HCT116 (cell line): Measurements from ENCODE around the gene TTLL9. TPM values are rescaled to one million over a fixed set of nuclear protein-coding genes. Genes with fewer than 3 reads are reported as not detected.

Experiments used
- ATAC-seq: fragments of 200-7000 bp; cut with Tn5 transposase; 2 replicates; pipeline ENCODE4 v1.9.1; 2020; ENCODE audit warnings: mild to moderate bottlenecking, moderate library complexity
- BruUV-seq: library from RNA; stranded (reverse); fragments of 400-500 nt; replicated peaks from 2 replicates; lab custom pipeline; 2021; lab: Mats Ljungman, UMichigan
- CTCF ChIA-PET: fragments of 300-600 bp; sonication (Branson Sonifier 250); formaldehyde crosslinking; loops from one replicate; lab custom pipeline; 2021; ENCODE audit warnings: antibody characterized with exemption; lab: Charles Lee
- POLR2A ChIA-PET: fragments of 300-600, 350-600 bp; sonication (Branson Sonifier 250); formaldehyde crosslinking; loops from one replicate; lab custom pipeline; 2021; ENCODE audit warnings: antibody characterized with exemption; lab: Charles Lee
- RAD21 ChIA-PET, 2 experiments: fragments of 300-600 bp; sonication (Branson Sonifier 250); formaldehyde crosslinking; loops; one replicate each; lab custom pipeline; 2023; ENCODE audit warnings: low total read pairs in 2 of 2; ENCODE audit not compliant: uncharacterized antibody in 2 of 2, unreplicated experiment in 2 of 2, low non-redundant PET in 1 of 2; lab: Charles Lee
- DNase-seq: peaks from one replicate; pipeline ENCODE4 v3.0.0-alpha.2; 2010; ENCODE audit warnings: low read depth, low spot score
- H2AFZ ChIP-seq: fragments of 200-600 bp; shearing (Covaris generic), sonication (generic); 2 replicates; pipeline ENCODE4 v1.6.1; 2017; ENCODE audit warnings: low read depth, mixed run types, mixed read lengths, antibody characterized with exemption, low read length; ENCODE audit not compliant: poor library complexity, severe bottlenecking
- H3K27ac ChIP-seq: 2 replicates; pipeline ENCODE4 v1.5.1; 2012; ENCODE audit warnings: low read depth, low read length
- H3K27me3 ChIP-seq: fragments of 200-600 bp; sonication (generic); 2 replicates; pipeline ENCODE4 v1.6.1; 2016; ENCODE audit warnings: mixed run types, low read length, mixed read lengths; ENCODE audit not compliant: insufficient read depth
- H3K36me3 ChIP-seq, 2 experiments: fragments of 200-500 bp in 1 of 2; fragments of 200-600 bp in 1 of 2; sonication (Bioruptor generic) in 1 of 2; sonication (generic) in 1 of 2; 2 replicates each; pipeline versions ENCODE4 v1.5.1 to v1.6.1; 2014 to 2016; ENCODE audit warnings: low read length in 2 of 2, inconsistent platforms in 1 of 2, mixed read lengths in 1 of 2, mixed run types in 1 of 2; ENCODE audit not compliant: insufficient read depth in 2 of 2, control insufficient read depth in 1 of 2
- H3K4me1 ChIP-seq, 2 experiments: fragments of 200-600 bp in 1 of 2; sonication (generic) in 1 of 2; 2 replicates each; pipeline versions ENCODE4 v1.5.1 to v1.6.1; 2012 to 2017; ENCODE audit warnings: low read length in 2 of 2, inconsistent platforms in 1 of 2, mild to moderate bottlenecking in 1 of 2, mixed read lengths in 1 of 2, mixed run types in 1 of 2, moderate library complexity in 1 of 2; ENCODE audit not compliant: insufficient read depth in 2 of 2, control insufficient read depth in 1 of 2
- H3K4me2 ChIP-seq: fragments of 200-600 bp; sonication (generic); 2 replicates; pipeline ENCODE4 v1.6.1; 2017; ENCODE audit warnings: mixed run types, low read length, mixed read lengths
- H3K4me3 ChIP-seq, 2 experiments: fragments of 200-600 bp in 1 of 2; sonication (generic) in 1 of 2; replicated peaks in 1 of 2; 2 replicates each; pipeline ENCODE4 v1.5.1; 2011 to 2016; ENCODE audit warnings: low read length in 2 of 2, control low read depth in 1 of 2, low read depth in 1 of 2, mild to moderate bottlenecking in 1 of 2, mixed read lengths in 1 of 2, mixed run types in 1 of 2
- H3K79me2 ChIP-seq: fragments of 200-600 bp; sonication (generic); 2 replicates; pipeline ENCODE4 v1.6.1; 2017; ENCODE audit warnings: mild to moderate bottlenecking, mixed run types, low read length, moderate library complexity, mixed read lengths; ENCODE audit not compliant: insufficient read depth
- H3K9ac ChIP-seq: fragments of 200-600 bp; sonication (generic); 2 replicates; pipeline ENCODE4 v1.6.1; 2016; ENCODE audit warnings: low read length, mixed read lengths
- H3K9me2 ChIP-seq: fragments of 200-600 bp; sonication (generic), shearing (Covaris generic); 2 replicates; pipeline ENCODE4 v1.6.1; 2017; ENCODE audit warnings: mixed run types, mild to moderate bottlenecking, moderate library complexity; ENCODE audit not compliant: insufficient read depth
- H3K9me3 ChIP-seq, 2 experiments: fragments of 200-500 bp in 1 of 2; fragments of 200-600 bp in 1 of 2; sonication (Bioruptor generic) in 1 of 2; sonication (generic) in 1 of 2; 2 replicates each; pipeline ENCODE4 v1.6.1; 2014 to 2017; ENCODE audit warnings: low read length in 2 of 2, mixed read lengths in 2 of 2, inconsistent platforms in 1 of 2, low read depth in 1 of 2, mild to moderate bottlenecking in 1 of 2, mixed run types in 1 of 2, moderate library complexity in 1 of 2; ENCODE audit not compliant: control insufficient read depth in 1 of 2, insufficient read depth in 1 of 2
- H4K20me1 ChIP-seq: fragments of 200-600 bp; sonication (generic), shearing (Covaris generic); 2 replicates; pipeline ENCODE4 v1.6.1; 2017; ENCODE audit warnings: mixed run types, mild to moderate bottlenecking, moderate library complexity; ENCODE audit not compliant: insufficient read depth
- CBX3 ChIP-seq: IDR thresholded peaks from 2 replicates; pipeline ENCODE4 v1.6.1; 2012; ENCODE audit warnings: low read depth
- CEBPB ChIP-seq: IDR thresholded peaks from 2 replicates; pipeline ENCODE4 v1.6.1; 2012; ENCODE audit warnings: low read depth
- ELF1 ChIP-seq: IDR thresholded peaks from 2 replicates; pipeline ENCODE4 v1.6.1; 2012; ENCODE audit warnings: low read depth, borderline replicate concordance
- EZH2phosphoT487 ChIP-seq: fragments of 200-600 bp; IDR thresholded peaks from 2 replicates; pipeline ENCODE4 v1.6.1; 2018; ENCODE audit warnings: antibody characterized with exemption, borderline replicate concordance
- FOSL1 ChIP-seq: IDR thresholded peaks from 2 replicates; pipeline ENCODE4 v1.6.1; 2012; ENCODE audit warnings: low read depth
- POLR2AphosphoS5 ChIP-seq: IDR thresholded peaks from 2 replicates; pipeline ENCODE4 v1.6.1; 2011; ENCODE audit warnings: mild to moderate bottlenecking, low read depth, low read length, moderate library complexity
- RAD21 ChIP-seq: IDR thresholded peaks from 2 replicates; pipeline ENCODE4 v1.6.1; 2012; ENCODE audit warnings: low read depth, mild to moderate bottlenecking
- SIN3A ChIP-seq: IDR thresholded peaks from 2 replicates; pipeline ENCODE4 v1.6.1; 2012; ENCODE audit warnings: low read depth
- TCF7L2 ChIP-seq: IDR thresholded peaks from 2 replicates; pipeline ENCODE4 v1.7.0; 2011; ENCODE audit warnings: borderline replicate concordance, inconsistent platforms; ENCODE audit not compliant: insufficient read depth, insufficient read length; ENCODE audit errors: extremely low read depth
- ZFX ChIP-seq: fragments of 450-650 bp; IDR thresholded peaks from 2 replicates; pipeline ENCODE4 v1.6.1; 2017
- intact Hi-C: fragments of 100-400 bp; cut with micrococcal nuclease; formaldehyde crosslinking; loops from 2 replicates; pipeline ENCODE4 v1.10.0; 2022
- total RNA-seq: library from RNA; stranded (reverse); gene quantifications from one replicate; pipeline ENCODE4 v1.2.1, GENCODE V29; 2021; ENCODE audit not compliant: unreplicated experiment
- TF ChIP-seq, protein P1 (sequence below): IDR thresholded peaks from 2 replicates; pipeline ENCODE4 v1.6.1; 2012
- TF ChIP-seq, protein P2 (sequence below): IDR thresholded peaks from 2 replicates; pipeline ENCODE4 v1.6.1; 2012; ENCODE audit warnings: low read depth
- TF ChIP-seq, protein P3 (sequence below): IDR thresholded peaks from 2 replicates; pipeline ENCODE4 v1.6.1; 2011; ENCODE audit warnings: mild to moderate bottlenecking, low read length, moderate library complexity; ENCODE audit not compliant: insufficient replicate concordance; ENCODE audit errors: extremely low read depth
- TF ChIP-seq, protein P4 (sequence below): IDR thresholded peaks from 2 replicates; pipeline ENCODE4 v1.6.1; 2012

Gene TTLL9
- total RNA-seq, 1 experiment from 2014 or later, result not detected

- BruUV-seq, result no TSS peak
- Histone ChIP-seq H3K4me1 (no peaks in the 10 kb centered on the region), H3K9me3 (no peaks in the 10 kb centered on the region), H3K4me3 (no peak overlapping the region), H3K9ac (no peak overlapping the region), H4K20me1 (no peaks in the 10 kb centered on the region), H3K4me2 (no peak overlapping the region), H3K79me2 (no peaks in the 10 kb centered on the region), H3K27ac (no peak overlapping the region), H3K9me2 (no peaks in the 10 kb centered on the region), H3K36me3 (no peaks in the 10 kb centered on the region), H2AFZ (no peak overlapping the region)
- no peak for DNase-seq
- ChIA-PET POLR2A (no interaction called here), RAD21 (no interaction called here), CTCF (no interaction called here)
- ATAC-seq, result no peak
- TF ChIP-seq CEBPB (no peak), EZH2phosphoT487 (no peak), TCF7L2 (no peak), RAD21 (no peak), CBX3 (no peak), ZFX (no peak), FOSL1 (no peak), ELF1 (no peak), POLR2AphosphoS5 (no peak), SIN3A (no peak)
- TF ChIP-seq, protein P1, sequence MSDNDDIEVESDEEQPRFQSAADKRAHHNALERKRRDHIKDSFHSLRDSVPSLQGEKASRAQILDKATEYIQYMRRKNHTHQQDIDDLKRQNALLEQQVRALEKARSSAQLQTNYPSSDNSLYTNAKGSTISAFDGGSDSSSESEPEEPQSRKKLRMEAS, result no peak
- TF ChIP-seq, protein P2, sequence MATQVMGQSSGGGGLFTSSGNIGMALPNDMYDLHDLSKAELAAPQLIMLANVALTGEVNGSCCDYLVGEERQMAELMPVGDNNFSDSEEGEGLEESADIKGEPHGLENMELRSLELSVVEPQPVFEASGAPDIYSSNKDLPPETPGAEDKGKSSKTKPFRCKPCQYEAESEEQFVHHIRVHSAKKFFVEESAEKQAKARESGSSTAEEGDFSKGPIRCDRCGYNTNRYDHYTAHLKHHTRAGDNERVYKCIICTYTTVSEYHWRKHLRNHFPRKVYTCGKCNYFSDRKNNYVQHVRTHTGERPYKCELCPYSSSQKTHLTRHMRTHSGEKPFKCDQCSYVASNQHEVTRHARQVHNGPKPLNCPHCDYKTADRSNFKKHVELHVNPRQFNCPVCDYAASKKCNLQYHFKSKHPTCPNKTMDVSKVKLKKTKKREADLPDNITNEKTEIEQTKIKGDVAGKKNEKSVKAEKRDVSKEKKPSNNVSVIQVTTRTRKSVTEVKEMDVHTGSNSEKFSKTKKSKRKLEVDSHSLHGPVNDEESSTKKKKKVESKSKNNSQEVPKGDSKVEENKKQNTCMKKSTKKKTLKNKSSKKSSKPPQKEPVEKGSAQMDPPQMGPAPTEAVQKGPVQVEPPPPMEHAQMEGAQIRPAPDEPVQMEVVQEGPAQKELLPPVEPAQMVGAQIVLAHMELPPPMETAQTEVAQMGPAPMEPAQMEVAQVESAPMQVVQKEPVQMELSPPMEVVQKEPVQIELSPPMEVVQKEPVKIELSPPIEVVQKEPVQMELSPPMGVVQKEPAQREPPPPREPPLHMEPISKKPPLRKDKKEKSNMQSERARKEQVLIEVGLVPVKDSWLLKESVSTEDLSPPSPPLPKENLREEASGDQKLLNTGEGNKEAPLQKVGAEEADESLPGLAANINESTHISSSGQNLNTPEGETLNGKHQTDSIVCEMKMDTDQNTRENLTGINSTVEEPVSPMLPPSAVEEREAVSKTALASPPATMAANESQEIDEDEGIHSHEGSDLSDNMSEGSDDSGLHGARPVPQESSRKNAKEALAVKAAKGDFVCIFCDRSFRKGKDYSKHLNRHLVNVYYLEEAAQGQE, result no peak
- TF ChIP-seq, protein P3, sequence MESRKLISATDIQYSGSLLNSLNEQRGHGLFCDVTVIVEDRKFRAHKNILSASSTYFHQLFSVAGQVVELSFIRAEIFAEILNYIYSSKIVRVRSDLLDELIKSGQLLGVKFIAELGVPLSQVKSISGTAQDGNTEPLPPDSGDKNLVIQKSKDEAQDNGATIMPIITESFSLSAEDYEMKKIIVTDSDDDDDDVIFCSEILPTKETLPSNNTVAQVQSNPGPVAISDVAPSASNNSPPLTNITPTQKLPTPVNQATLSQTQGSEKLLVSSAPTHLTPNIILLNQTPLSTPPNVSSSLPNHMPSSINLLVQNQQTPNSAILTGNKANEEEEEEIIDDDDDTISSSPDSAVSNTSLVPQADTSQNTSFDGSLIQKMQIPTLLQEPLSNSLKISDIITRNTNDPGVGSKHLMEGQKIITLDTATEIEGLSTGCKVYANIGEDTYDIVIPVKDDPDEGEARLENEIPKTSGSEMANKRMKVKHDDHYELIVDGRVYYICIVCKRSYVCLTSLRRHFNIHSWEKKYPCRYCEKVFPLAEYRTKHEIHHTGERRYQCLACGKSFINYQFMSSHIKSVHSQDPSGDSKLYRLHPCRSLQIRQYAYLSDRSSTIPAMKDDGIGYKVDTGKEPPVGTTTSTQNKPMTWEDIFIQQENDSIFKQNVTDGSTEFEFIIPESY, result no peak
- TF ChIP-seq, protein P4, sequence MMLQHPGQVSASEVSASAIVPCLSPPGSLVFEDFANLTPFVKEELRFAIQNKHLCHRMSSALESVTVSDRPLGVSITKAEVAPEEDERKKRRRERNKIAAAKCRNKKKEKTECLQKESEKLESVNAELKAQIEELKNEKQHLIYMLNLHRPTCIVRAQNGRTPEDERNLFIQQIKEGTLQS, result no peak
- TF ChIP-seq, all 23 proteins: peak for 0
- intact Hi-C loops, result no loop called here
- H3K27me3 ChIP-seq, result no peaks in the 10 kb centered on the region
Observed at GRCh38 chr20:31922588-31922987, 52.2 kb downstream of the TTLL9 start.
